Testis (tissue), 2 donors: ENCODE results near the gene RBMS2.

ENCODE experiments used
- CTCF ChIP-seq, 3 experiments: fragments of 450-650 bp in 2 of 3; fragments of 200-600 bp in 1 of 3; sonication (generic) in 1 of 3; IDR thresholded peaks; one replicate each; pipeline ENCODE4 v1.5.1; 2016 to 2019; ENCODE audit warnings: antibody characterized with exemption in 3 of 3, mild to moderate bottlenecking in 2 of 3, moderate library complexity in 1 of 3
- POLR2A ChIP-seq: fragments of 450-650 bp; IDR thresholded peaks from one replicate; pipeline ENCODE4 v1.6.1; 2017; ENCODE audit warnings: antibody characterized with exemption, mild to moderate bottlenecking, moderate library complexity

GRCh38 chr12:56486694-56487093 is 34.9 kb upstream of the RBMS2 start:
- TF ChIP-seq CTCF (IDR thresholded peaks at IDR 0.05) (no peak), POLR2A (no peak)
